Measurements from ENCODE around the gene ARHGEF11. TPM values are rescaled to one million over a fixed set of nuclear protein-coding genes. Genes with fewer than 3 reads are reported as not detected.

ARHGEF11 gene
- total RNA-seq, 1 donor from 2014 or later = 41.1 TPM

DNA sequence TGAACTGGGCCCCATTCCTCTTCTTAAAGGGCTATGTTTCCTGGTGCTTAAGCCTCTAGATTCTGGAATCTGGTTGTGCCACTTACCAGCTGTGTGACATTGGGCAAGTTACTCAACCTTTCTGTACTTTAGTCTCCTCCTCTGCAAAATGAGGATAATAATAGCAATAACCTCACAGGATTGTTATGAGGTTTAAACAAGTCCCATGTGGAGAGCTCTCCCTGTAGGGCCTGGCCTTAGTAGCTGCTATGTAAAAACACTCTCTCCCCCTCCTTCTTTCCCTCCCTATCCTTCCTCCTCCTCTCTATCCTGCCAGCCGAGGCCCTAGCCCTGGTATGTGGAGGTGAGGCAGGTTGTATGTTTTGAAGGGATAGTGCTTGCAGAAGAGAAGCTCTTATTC is 160.2 kb downstream of the ARHGEF11 start:
- TF ChIP-seq, protein P1, sequence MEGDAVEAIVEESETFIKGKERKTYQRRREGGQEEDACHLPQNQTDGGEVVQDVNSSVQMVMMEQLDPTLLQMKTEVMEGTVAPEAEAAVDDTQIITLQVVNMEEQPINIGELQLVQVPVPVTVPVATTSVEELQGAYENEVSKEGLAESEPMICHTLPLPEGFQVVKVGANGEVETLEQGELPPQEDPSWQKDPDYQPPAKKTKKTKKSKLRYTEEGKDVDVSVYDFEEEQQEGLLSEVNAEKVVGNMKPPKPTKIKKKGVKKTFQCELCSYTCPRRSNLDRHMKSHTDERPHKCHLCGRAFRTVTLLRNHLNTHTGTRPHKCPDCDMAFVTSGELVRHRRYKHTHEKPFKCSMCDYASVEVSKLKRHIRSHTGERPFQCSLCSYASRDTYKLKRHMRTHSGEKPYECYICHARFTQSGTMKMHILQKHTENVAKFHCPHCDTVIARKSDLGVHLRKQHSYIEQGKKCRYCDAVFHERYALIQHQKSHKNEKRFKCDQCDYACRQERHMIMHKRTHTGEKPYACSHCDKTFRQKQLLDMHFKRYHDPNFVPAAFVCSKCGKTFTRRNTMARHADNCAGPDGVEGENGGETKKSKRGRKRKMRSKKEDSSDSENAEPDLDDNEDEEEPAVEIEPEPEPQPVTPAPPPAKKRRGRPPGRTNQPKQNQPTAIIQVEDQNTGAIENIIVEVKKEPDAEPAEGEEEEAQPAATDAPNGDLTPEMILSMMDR (IDR thresholded peaks at IDR 0.05) = no peak
- no peaks in the 10 kb centered on the region for H3K4me1 ChIP-seq
- no peaks in the 10 kb centered on the region for H3K9me3 ChIP-seq
- no peaks in the 10 kb centered on the region for H3K36me3 ChIP-seq
- intact Hi-C loops (cut with DNase I) = no loop called here
- H3K4me3 ChIP-seq = no peak overlapping the region
- ATAC-seq (peak; percentile 49), DNase-seq (no peak)
- H3K27me3 ChIP-seq = no peaks in the 10 kb centered on the region
- H3K27ac ChIP-seq = no peak overlapping the region

Small RNA genes within 50 kb of the gene (microRNA-seq; reads per million reads assigned to microRNA genes)
- 0.50 reads per million for gene MIR765 (ENCODE audit: borderline microRNAs expressed)

Other genes starting within 250 kb of the ARHGEF11 start
- 3.8 TPM for gene SH2D2A, start 228.9 kb downstream of the ARHGEF11 start, total RNA-seq
- not detected for gene INSRR, start 186.6 kb downstream of the ARHGEF11 start, total RNA-seq
- 1.2 TPM for gene NTRK1, start 184.9 kb downstream of the ARHGEF11 start, total RNA-seq
- 17.9 TPM for gene PEAR1, start 152.0 kb downstream of the ARHGEF11 start, total RNA-seq
- gene LRRC71, start 125.1 kb downstream of the ARHGEF11 start, total RNA-seq = 0.26 TPM
- gene ETV3L, start 54.1 kb upstream of the ARHGEF11 start, total RNA-seq = not detected
- 39.2 TPM for gene ETV3, start 92.7 kb upstream of the ARHGEF11 start, total RNA-seq

All from upper lobe of right lung (tissue), 1 donor.